HUES64 (cell line): Measurements from ENCODE around the gene KNL1.

ENCODE experiments used
- H3K27ac ChIP-seq: 2 replicates; pipeline ENCODE4 v1.7.0; 2013; ENCODE audit warnings: low read depth, low read length, inconsistent platforms
- H3K27me3 ChIP-seq: 2 replicates; pipeline ENCODE4 v1.6.1; 2013; ENCODE audit warnings: mild to moderate bottlenecking, low read length; ENCODE audit not compliant: insufficient read depth
- H3K36me3 ChIP-seq: 2 replicates; pipeline ENCODE4 v1.6.1; 2013; ENCODE audit warnings: mild to moderate bottlenecking, low read length; ENCODE audit not compliant: insufficient read depth
- H3K4me1 ChIP-seq: 2 replicates; pipeline ENCODE4 v1.6.1; 2013; ENCODE audit warnings: mild to moderate bottlenecking, low read length, moderate library complexity; ENCODE audit not compliant: insufficient read depth
- H3K4me3 ChIP-seq: 2 replicates; pipeline ENCODE4 v1.5.1; 2013; ENCODE audit warnings: mild to moderate bottlenecking, low read length, moderate library complexity
- H3K9ac ChIP-seq: 2 replicates; pipeline ENCODE4 v1.6.1; 2013; ENCODE audit warnings: mild to moderate bottlenecking, low read depth, low read length
- H3K9me3 ChIP-seq: 2 replicates; pipeline ENCODE4 v1.6.1; 2013; ENCODE audit warnings: low read depth, low read length; ENCODE audit not compliant: insufficient read depth
- WGBS: fragments of 150-250, 120-280 bp; methylation state at CpG from one replicate; pipeline ENCODE4 v1.1.7; 2013; ENCODE audit warnings: missing lambda C conversion rate; 5-methylcytosine and 5-hydroxymethylcytosine counted together

Gene KNL1

GRCh38 chr15:40696228-40696627, 102.2 kb downstream of the KNL1 start:
- Histone ChIP-seq H3K36me3 (peaks cover 34% of the 10 kb centered on the region), H3K9me3 (no peaks in the 10 kb centered on the region), H3K4me1 (0 out of 2 replicates have a peak, but pooled peaks cover 2% of the 10 kb centered on the region), H3K27ac (no peak overlapping the region), H3K4me3 (peak overlapping the region; percentile 99), H3K9ac (peak overlapping the region; percentile 98; the same call in 1 of the 2 replicates), H3K27me3 (no peaks in the 10 kb centered on the region)
- 88% methylated on average over 10 of the region's 11 CpGs for WGBS

DNA sequence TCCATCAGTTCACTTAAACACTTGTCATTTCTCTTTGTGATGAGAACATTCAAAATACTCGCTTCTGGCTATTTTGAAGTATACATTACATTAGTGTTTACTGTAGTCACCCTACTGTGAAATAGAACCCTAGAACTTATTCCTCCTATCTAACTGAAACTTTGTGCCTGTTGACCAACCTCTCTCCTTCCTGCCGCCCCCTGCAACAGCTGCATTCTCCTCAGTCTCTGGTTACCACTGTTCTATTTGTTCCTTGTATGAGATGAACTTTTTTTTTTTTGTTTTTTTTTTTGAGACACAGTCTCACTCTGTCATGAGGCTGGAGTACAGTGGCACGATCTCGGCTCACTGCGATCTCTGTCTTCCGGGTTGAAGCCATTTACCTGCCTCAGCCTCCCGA, 103.9 kb downstream of the KNL1 start:
- H3K9ac ChIP-seq: no peak overlapping the region
- H3K27ac ChIP-seq: no peak overlapping the region
- 94% methylated on average over 7 of the region's 7 CpGs for WGBS
- H3K4me3 ChIP-seq: no peak overlapping the region
- no peaks in the 10 kb centered on the region for H3K27me3 ChIP-seq
- H3K9me3 ChIP-seq: no peaks in the 10 kb centered on the region
- H3K4me1 ChIP-seq: 0 out of 2 replicates have a peak, but pooled peaks cover 2% of the 10 kb centered on the region
- peaks cover 50% of the 10 kb centered on the region for H3K36me3 ChIP-seq

GRCh38 chr15:40702077-40702476, 108.0 kb downstream of the KNL1 start:
- H3K27me3 ChIP-seq: no peaks in the 10 kb centered on the region
- no peak overlapping the region for H3K27ac ChIP-seq
- peaks cover 87% of the 10 kb centered on the region for H3K36me3 ChIP-seq
- no peaks in the 10 kb centered on the region for H3K9me3 ChIP-seq
- H3K9ac ChIP-seq: no peak overlapping the region
- WGBS: 95% methylated on average over 7 of the region's 7 CpGs
- no peak overlapping the region for H3K4me3 ChIP-seq
- no peaks in the 10 kb centered on the region for H3K4me1 ChIP-seq

DNA sequence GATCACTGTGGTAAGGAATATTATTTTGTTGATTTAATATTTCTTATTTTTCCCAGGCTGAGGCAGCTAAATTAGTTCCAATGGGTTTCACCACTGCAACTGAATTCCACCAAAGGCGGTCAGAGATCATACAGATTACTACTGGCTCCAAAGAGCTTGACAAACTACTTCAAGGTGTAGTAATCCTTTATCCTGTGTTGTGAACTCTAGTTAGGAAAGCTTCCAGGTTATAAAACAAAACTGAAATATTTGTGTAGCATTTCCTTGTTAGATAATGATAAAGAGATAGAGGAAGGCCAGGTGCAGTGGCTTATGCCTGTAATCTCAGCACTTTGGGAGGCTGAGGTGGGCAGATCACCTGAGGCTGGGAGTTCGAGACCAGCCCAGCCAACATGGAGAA, 112.1 kb downstream of the KNL1 start:
- WGBS: 96% methylated on average over 2 of the region's 2 CpGs
- no peak overlapping the region for H3K27ac ChIP-seq
- H3K27me3 ChIP-seq: no peaks in the 10 kb centered on the region
- H3K4me3 ChIP-seq: no peak overlapping the region
- no peaks in the 10 kb centered on the region for H3K4me1 ChIP-seq
- no peaks in the 10 kb centered on the region for H3K9me3 ChIP-seq
- no peak overlapping the region for H3K9ac ChIP-seq
- H3K36me3 ChIP-seq: peaks cover 87% of the 10 kb centered on the region
